Motor neuron (in vitro differentiated cells): ENCODE measurements around the gene AK4. TPM values are rescaled to one million over a fixed set of nuclear protein-coding genes. Genes with fewer than 3 reads are reported as not detected.
A peak's percentile ranks its signal among the peaks of the same experiment; 100 is the strongest.

Experiments used
- ATAC-seq, 8 experiments: fragments of 200-7000 bp; cut with Tn5 transposase; replicated peaks in 6 of 8; 2 replicates each; pipeline ENCODE4 v1.8.0; 2021; ENCODE audit warnings: mild to moderate bottlenecking in 8 of 8, moderate library complexity in 8 of 8
- H3K27ac ChIP-seq, 2 donors: fragments of 250-450 bp; sonication (Bioruptor Pico); 2 replicates each; pipeline ENCODE4 v1.9.0; 2021; ENCODE audit warnings: antibody characterized with exemption in 2 of 2, mild to moderate bottlenecking in 2 of 2, moderate library complexity in 1 of 2
- H3K4me1 ChIP-seq, 2 donors: fragments of 250-450 bp; sonication (Bioruptor Pico); replicated peaks in 1 of 2; 2 replicates each; pipeline ENCODE4 v1.6.1; 2021; ENCODE audit warnings: antibody characterized with exemption in 2 of 2, mild to moderate bottlenecking in 2 of 2, moderate library complexity in 1 of 2
- H3K4me3 ChIP-seq, 5 donors: fragments of 250-450 bp; sonication (Bioruptor Pico); 2 replicates each; pipeline ENCODE4 v1.9.0; 2021; ENCODE audit warnings: antibody characterized with exemption in 5 of 5, mild to moderate bottlenecking in 5 of 5, moderate library complexity in 4 of 5
- WGBS, 10 experiments: fragments of 450-650 bp; shearing (Covaris generic); methylation state at CpG; one replicate each; pipeline ENCODE4 v1.0.0; 2022; 5-methylcytosine and 5-hydroxymethylcytosine counted together
- in situ Hi-C, 9 experiments: fragments of 400-800 bp; cut with MboI; loops; one replicate each; pipeline ENCODE4 v1.15.0; 2021; ENCODE audit warnings: low sequenced_read_pairs in 9 of 9, low pct_unique_long_range_greater_than_20kb in 2 of 9; ENCODE audit not compliant: unreplicated experiment in 9 of 9
- total RNA-seq, 8 experiments: library from RNA; unstranded; fragments of 300-600 nt; gene quantifications; 2 replicates each; pipeline versions ENCODE4 v1.2.3 to v1.2.4, GENCODE V29; 2022

AK4 gene
- total RNA-seq, 8 experiments from 2014 or later, result 2.7 to 45.6 (median 27.2) TPM

DNA sequence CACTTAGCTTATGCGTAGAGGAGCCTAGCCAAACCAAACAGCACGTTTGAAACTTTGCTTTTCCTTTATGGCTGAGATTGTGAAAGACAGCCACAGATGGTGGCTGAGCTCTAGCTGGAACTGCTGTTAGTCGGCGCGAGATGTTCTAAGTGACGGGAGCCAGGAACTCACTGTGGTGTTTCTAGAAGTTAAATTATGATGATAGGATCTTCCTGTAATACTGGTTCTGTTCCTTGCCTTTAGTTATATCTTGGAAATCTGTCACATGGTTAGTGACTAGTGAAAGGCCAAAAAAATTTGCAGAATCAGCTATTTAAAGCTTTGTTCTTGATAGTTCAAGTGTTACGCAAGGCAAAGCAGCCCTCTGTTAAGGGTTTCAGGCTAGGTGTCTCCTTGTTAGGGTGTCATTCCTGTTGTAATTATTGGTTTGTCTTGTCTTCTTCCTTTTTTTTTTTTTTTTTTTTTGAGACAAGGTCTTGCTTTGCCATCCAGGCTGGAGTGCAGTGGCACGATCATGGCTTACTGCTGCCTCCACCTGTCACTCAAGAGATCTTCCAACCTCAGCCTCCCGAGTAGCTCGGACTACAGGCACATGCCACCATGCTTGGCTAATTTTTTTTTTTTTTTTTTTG lies 22.6 kb downstream of the AK4 start:
- Histone ChIP-seq H3K4me1 (peaks cover 41 to 52% of the 10 kb centered on the region in 2 donors), H3K27ac (no peak overlapping the region), H3K4me3 (no peak overlapping the region)
- peak in 3 of 8 experiments; percentile 39 to 71 (median 50) for ATAC-seq
- in situ Hi-C loops, result no loop called here
- 57 to 100% (median 88%) methylated on average over 1 to 10 of the region's 10 CpGs for WGBS, 10 experiments

DNA sequence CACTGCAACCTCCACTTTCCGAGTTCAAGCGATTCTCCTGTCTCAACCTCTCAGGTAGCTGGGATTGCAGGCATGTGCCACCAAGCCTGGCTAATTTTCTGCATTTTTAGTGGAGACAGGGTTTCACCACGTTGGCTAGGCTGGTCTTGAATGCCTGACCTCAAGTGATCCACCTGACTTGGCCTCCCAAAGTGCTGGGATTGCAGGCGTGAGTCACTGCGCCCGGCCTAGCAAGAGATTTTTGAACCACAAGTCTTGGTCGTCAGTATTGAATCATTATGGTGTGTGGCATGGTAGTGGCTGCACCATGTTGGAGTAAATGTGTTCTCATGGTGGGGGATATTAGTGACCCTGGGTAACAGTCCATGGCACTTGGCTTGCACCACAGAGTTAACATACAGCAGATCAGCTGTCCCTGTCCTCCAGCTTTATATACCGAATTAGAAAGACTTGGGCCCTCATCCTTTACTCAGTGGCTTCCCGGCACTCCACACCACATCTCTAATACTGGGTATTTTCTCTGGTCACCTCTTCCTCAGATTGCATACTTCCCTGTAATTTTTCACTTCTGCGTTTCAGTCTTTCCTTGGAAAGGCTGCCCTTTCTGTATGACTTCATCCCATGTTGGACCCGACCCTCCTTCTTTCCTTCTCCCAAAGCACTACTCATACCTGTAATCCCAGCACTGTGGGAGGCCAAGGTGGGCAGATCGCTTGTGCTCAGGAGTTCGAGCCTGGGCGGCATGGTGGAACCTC lies 25.1 kb downstream of the AK4 start:
- in situ Hi-C loops, result no loop called here
- 69 to 100% (median 93%) methylated on average over 2 to 13 of the region's 14 CpGs for WGBS, 10 experiments
- H3K27ac ChIP-seq, result no peak overlapping the region
- H3K4me3 ChIP-seq, result no peak overlapping the region
- ATAC-seq, result no peak
- H3K4me1 ChIP-seq, result peaks cover 18 to 34% of the 10 kb centered on the region in 2 donors

DNA sequence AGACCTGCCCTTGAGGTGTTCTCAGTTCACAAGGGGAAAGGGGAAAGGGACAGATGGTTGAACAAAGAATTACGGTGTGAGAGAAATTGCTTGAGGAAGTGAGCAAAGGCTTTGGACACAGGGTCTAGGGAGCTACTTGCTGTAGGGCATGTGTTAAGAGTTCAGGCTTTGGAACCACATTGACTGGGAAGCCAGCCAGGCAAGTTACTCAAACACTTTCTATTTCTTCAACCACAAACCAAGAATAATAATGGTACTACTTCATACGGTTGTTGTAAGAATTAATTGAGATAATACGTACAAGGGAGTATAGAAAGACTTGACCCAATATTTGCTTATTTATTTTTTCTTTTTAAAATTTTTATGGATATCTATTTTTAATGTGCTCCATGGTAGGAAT lies 26.6 kb downstream of the AK4 start:
- peaks cover 11 to 30% of the 10 kb centered on the region in 2 donors for H3K4me1 ChIP-seq
- H3K4me3 ChIP-seq, result no peak overlapping the region
- no peak overlapping the region for H3K27ac ChIP-seq
- WGBS, 10 experiments, result 26 to 93% (median 71%) methylated on average over 2 to 3 of the region's 3 CpGs; no CpG with 5 or more reads in 1 of the 10 experiments
- peak in 2 of 8 experiments; percentile 70 to 74 for ATAC-seq
- in situ Hi-C loops, result no loop called here

DNA sequence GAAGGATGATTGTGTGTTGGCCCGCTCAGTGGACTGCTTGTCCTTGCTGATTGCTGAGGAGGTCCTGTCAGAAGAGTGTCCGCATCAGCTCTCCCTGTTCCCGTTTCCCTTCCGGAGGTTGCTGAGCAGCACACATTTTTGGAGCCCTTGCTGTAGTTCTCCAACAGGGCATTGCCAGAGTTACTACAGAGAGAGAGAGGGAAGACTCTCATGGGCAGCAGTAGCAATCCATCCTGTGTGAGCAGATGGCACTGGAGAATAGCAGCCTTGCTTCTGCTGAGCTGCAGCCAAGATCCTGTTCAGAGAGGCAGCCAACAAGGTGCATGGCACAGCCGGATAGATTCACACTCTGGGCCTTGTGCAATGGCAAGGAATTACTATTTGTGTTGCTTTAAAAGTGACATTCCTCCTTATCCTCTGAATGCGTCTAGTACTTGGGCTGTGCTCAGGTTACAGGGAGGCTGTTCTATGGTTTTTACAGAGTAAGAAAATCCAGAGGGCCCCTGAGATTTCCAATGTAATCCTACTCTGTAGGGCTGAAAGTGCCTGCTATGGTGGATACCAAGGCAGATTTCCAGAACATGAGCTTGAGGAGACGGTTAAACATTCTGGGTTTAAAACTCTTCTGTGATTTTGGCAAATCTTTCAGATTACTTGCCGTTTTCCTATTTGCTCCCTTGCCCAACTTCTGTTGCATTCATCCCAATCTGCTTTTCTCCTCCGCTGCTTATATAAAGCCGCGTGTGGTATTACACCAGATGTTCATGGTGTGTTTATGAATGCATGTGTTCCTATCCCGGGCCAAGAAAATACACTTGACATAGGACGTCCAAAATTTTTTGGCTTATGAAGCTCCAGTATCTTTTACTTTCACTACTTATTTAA lies 27.4 kb downstream of the AK4 start:
- no peak for ATAC-seq
- in situ Hi-C loops, result no loop called here
- Histone ChIP-seq H3K4me1 (peaks cover 11 to 30% of the 10 kb centered on the region in 2 donors), H3K4me3 (no peak overlapping the region), H3K27ac (no peak overlapping the region)
- WGBS, 10 experiments, result 24 to 95% (median 82%) methylated on average over 4 to 13 of the region's 13 CpGs

DNA sequence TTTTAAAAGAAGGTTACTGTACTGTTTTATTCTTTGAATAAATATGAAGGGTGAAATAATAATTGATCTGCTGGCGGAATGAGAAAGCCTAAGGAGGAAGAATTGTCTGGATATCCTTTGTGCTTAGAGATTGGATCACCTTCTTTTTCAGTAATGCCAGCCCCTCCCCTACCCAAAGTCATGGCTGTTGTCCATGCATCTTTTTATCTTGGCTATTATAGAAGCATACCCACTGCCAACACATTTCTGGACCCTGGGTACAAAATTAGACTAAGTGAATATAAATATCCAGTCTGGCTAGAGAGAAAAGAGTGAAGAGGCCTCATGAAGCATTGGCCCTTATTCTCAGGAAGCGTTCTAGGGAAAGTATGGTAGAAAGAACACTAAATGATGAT lies 28.1 kb downstream of the AK4 start:
- H3K27ac ChIP-seq, result no peak overlapping the region
- ATAC-seq, result no peak
- peaks cover 11 to 25% of the 10 kb centered on the region in 2 donors for H3K4me1 ChIP-seq
- WGBS, 10 experiments, result 59 to 100% (median 96%) methylated on average over 1 to 2 of the region's 2 CpGs; no CpG with 5 or more reads in 2 of the 10 experiments
- no peak overlapping the region for H3K4me3 ChIP-seq
- in situ Hi-C loops, result no loop called here

DNA sequence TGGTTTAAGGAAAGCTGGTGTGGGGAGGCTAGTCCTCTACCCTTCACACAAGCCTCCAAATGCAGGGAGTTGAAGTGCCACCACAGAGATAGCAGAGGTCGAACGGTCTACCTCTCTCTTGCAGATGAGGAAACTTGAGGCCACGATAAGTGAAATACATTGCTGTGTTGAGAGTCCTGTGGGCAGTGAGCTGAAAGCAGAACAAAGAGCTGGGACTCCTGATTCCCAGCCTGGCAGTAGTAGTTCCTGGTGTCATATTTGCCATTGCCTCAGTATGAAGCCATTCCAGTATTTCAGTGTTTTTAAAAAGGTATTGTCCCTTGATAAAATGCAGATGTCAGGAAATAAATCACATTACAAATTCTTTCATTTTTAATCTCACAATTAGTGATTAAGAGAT lies 28.6 kb downstream of the AK4 start:
- Histone ChIP-seq H3K4me3 (no peak overlapping the region), H3K4me1 (peaks cover 11 to 25% of the 10 kb centered on the region in 2 donors), H3K27ac (no peak overlapping the region)
- WGBS, 10 experiments, result 93 to 100% (median 100%) methylated on average over 1 to 3 of the region's 3 CpGs; no CpG with 5 or more reads in 4 of the 10 experiments
- no peak for ATAC-seq
- in situ Hi-C loops, result no loop called here

DNA sequence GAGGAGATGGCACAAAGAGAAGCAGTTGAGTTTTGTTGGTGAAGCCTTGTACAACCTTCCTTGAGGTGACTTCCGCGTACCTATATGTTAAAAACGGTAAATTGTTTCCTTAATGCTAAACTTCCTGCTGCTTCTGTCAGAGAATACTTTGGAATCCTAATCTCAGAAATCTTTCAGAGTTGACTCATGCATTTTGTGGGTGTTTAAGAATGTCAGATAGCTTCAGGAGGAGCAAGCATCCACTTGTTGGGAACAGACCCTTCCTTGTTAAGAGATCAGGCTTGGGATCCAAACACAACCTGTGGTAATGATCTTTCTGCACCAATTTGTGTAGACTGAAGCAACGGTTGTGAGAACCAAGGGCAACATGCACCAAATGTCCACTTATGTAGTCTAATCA lies 29.5 kb downstream of the AK4 start:
- no peak overlapping the region for H3K4me3 ChIP-seq
- in situ Hi-C loops, result no loop called here
- H3K4me1 ChIP-seq, result peaks cover 6 to 20% of the 10 kb centered on the region in 2 donors
- no peak overlapping the region for H3K27ac ChIP-seq
- WGBS, 10 experiments, result 57 to 100% (median 92%) methylated on average over 1 to 4 of the region's 4 CpGs
- ATAC-seq, result no peak

DNA sequence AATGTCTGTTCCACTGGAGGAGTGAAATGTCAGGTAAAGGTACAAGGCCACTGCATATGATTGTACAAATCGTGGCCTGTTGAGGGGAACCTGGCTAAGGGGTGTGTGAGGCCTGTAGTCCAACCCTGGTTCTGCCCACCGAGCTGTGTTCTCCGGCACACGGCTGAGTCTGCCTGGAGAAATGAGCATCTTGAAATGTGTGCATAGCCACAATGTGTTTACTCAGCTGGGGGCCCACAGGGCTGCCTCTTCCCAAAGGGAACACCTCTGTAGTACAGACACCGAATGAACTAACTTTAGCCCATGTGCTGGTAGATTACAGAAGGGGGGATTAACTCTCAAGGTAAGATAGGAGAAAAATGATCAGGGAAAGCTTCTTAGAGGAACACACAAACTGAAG lies 30.2 kb downstream of the AK4 start:
- WGBS, 10 experiments, result 0 to 100% (median 89%) methylated on average over 1 to 5 of the region's 5 CpGs; no CpG with 5 or more reads in 5 of the 10 experiments
- peak in 2 of 8 experiments; percentile 45 to 97 for ATAC-seq
- H3K27ac ChIP-seq, result no peak overlapping the region
- no peak overlapping the region for H3K4me3 ChIP-seq
- peaks cover 3 to 13% of the 10 kb centered on the region in 2 donors for H3K4me1 ChIP-seq
- in situ Hi-C loops, result no loop called here

DNA sequence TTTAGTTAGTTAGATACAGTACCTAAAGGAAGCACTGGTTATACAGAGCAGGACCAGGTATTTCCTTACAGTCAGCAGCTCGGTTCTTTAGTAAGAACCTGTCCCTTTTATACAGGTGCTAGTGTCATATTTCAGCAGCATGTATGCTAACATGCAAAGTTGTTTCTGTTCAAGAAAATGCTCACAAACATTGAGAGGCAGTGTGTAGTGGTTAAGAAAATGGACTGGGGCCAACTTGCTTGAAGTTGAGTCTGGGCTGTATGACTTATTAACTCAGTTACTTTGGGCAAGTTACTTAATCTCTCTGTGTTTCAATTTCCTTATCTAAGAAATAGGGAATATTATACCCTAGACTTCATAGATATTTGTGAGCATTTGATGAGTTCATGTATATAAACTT lies 31.1 kb downstream of the AK4 start:
- H3K4me3 ChIP-seq, result no peak overlapping the region
- whole genome bisulfite sequencing, 10 experiments, result 80 to 100% (median 100%) methylated on average over 1 of the region's 1 CpG; no CpG with 5 or more reads in 3 of the 10 experiments
- ATAC-seq, result no peak
- H3K4me1 ChIP-seq, result peaks cover 0 to 3% of the 10 kb centered on the region in 2 donors
- H3K27ac ChIP-seq, result no peak overlapping the region
- in situ Hi-C loops, result no loop called here

DNA sequence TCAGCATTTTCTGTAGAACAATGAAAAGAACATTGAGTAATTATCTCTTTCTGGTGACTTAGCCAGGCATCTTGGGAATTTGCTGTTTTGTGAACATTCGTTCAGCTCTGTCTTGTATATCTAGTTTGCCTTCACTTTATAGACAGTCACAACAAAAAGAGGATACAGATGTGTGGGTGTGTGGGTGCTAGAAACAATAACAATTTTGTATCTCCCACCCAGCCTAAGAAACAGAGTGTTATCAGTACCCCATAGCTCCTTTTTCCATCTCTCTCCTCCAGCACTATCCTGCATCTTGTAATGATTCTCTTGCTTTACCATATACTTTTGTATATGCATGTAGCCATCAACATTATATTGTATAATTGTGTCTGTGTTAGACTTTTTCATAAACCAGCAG lies 33.0 kb downstream of the AK4 start:
- no peaks in the 10 kb centered on the region for H3K4me1 ChIP-seq
- H3K4me3 ChIP-seq, result no peak overlapping the region
- H3K27ac ChIP-seq, result no peak overlapping the region
- WGBS, 10 experiments, result 71 to 89% (median 82%) methylated on average over 1 of the region's 1 CpG; no CpG with 5 or more reads in 6 of the 10 experiments
- in situ Hi-C loops, result no loop called here
- no peak for ATAC-seq

DNA sequence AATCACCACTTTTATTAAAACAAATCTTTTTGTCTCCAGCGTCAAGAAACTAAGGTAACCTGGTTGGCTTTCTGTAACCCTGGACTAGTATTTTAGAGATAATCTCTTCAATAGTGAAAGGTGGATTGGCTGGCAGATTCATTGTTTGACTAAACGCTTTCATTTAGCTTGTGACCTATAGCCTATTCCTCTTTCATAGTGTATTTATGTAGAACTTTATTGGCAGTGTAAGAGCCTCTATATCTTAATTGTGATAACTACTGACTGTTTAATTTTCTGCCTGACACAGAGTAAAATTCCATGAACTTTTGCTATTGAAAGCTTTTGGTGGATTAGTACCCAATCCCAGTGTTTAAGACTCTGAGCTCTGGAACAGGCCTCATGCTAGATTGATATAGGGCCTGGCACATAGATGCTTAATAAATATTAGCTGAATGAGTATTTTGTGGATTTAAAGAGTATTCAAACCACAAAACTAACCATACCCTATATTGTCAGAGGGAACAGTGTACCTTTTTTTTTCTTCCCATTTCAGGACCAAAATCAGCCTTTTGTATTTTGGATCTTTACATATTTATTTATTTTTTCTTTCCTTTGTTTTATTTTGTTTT lies 34.8 kb downstream of the AK4 start:
- H3K4me3 ChIP-seq, result no peak overlapping the region
- no peaks in the 10 kb centered on the region for H3K4me1 ChIP-seq
- in situ Hi-C loops, result no loop called here
- no peak overlapping the region for H3K27ac ChIP-seq
- no peak for ATAC-seq
- 62 to 100% (median 72%) methylated on average over 1 to 2 of the region's 2 CpGs for WGBS, 10 experiments

DNA sequence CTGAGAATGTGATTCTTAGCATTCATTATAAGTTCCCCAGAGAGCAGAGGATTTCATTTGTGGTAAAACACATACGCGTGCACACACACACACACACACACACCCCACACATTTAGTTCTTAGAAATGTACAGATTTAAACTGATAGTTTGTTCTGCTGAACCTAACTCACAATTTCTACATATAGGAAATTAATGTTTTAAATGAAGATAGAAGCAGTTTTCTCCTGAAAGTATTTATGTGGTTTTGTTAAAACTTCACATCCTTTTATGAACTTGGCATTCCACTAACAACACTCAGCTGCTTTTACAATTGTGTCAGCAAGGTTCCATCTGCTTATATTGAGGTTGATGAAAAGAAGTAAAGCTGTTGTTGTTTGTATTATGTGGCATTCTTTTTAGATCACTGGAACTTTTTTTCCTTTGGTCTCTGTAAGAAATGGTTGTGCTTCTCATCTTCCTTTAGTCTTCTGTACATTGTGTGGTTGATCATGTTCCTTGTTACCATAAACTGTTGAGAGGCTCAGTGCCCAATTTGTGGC lies 41.6 kb downstream of the AK4 start:
- no peaks in the 10 kb centered on the region for H3K4me1 ChIP-seq
- no peak overlapping the region for H3K27ac ChIP-seq
- ATAC-seq, result no peak
- 92% methylated on average over 2 of the region's 2 CpGs; no CpG with 5 or more reads in 9 of the 10 experiments for WGBS, 10 experiments
- in situ Hi-C loops, result no loop called here
- no peak overlapping the region for H3K4me3 ChIP-seq
